HG02885 (cell line): Measurements from ENCODE around the gene NPTX1.
A peak's percentile ranks its signal among the peaks of the same experiment; 100 is the strongest.

Source experiments
- ATAC-seq: cut with Tn5 transposase; IDR thresholded peaks from one replicate; pipeline ENCODE4 v1.9.1; 2021; ENCODE audit warnings: mild to moderate bottlenecking; ENCODE audit not compliant: unreplicated experiment, poor library complexity

NPTX1 gene

DNA sequence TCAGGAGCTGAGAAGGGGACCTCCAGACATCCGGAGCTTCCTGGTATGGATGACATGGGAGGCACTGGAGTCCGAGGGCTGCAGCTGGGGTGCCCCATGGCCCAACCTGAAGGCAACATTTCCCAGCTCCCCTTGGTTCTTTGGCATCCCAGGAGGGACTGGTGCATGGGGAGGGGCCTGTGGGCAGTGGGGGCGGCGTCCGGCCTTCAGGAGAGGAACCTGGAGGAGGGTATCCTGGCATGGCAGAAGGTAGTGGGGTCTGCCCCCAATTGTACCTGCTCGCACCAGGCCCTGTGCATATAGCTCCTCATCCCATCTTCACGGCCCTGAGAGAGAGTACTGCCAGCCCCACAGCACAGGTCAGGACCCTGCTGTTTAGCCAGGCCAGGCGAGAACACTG lies 11.9 kb downstream of the NPTX1 start:
- ATAC-seq = no peak

DNA sequence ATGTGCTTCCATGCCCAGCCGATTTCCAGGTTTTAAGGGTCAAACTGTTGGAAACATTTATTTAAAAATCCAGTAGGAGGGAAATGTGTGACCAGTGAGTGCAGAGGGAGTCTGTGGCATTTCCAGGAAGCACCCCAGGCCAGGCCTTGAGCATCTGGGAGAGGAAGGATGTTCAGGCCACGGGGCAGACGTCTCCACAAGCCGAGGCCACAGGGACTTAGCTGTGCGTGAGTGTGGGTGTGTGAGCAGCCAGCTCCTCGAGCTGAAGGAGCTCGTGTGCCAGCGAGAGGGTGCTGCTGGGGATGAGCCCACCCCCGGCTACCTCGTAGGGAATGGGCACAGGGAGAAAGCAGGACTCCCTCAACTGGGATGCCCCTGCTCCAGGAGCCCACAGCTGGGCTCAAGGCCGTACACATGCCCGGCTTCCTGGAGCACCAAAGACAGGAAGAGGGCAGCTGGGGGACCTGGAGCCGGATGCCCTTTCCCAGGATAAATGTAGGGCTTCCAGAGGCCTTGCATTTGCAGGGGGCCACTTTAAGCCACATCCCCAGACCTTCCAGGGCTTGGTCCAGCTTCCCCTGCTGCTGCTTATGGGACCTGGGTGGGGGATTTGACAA lies 12.5 kb downstream of the NPTX1 start:
- ATAC-seq = no peak

DNA sequence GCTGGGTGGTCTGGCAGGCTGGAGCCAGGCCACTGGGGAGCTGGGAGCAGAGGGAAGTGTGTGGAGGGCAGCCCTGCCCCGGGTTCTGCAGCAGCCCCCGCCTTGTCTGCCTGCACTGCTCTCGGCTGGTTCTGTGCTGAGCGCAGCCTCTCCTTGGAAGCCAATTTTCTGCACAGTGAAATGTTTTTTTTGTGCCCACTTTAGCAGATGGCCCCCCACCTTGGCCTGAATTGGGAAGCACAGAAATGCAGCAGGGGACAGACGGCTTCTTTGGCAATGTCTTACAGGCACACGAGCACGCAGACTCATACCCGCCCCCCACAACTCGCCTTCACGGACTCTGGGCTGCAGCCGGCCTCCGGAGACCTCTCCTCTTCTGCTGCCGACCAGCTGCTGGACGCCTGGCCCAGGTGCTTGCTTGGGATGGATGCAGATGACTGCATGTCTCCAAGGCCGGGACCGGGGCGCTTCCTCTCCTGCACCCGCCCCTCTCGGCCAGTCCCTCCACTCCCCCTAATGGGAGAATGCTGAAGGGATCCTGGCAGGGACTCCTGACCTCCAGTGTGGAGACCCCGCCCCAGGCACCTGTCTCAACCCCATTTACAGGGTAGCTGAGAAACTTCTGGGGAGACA lies 14.8 kb downstream of the NPTX1 start:
- no peak for ATAC-seq

DNA sequence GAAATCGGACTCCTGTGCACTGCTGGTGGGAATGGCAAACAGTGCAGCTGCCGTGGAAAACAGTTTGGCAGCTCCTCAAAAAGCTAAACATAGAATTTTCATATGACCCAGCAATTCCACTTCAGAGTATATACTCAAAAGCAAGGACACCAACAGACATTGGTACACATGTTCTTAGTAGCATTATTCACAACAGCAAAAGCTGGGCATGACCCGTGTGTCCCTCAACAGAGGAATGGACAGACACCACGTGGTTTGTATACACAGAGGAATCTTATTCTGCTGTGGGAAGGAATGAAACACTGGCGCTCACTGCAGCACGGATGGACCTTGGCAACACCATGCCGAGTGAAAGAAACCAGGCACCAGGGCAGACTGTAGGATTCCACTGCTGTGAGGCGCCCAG lies 16.0 kb downstream of the NPTX1 start:
- ATAC-seq = no peak

DNA sequence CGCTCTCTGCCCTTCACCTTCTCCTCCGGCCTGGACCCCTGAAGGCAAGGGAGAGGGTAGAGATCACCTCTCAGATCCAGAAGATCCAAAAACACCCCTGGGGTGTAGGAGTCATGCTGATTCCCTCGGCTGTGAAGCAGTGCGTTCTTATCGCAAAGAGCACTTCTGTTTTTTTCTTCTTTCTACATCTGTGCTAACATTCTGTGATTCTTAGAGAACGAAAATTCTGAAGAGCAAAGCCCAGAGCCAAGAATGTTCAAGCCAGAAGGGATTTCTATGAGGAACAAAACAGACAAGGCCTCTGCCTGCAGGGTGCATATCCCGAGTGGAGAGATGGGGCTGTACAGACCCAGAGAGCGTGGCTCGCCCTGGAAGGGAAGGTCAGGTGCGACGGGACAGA lies 17.2 kb downstream of the NPTX1 start:
- no peak for ATAC-seq

DNA sequence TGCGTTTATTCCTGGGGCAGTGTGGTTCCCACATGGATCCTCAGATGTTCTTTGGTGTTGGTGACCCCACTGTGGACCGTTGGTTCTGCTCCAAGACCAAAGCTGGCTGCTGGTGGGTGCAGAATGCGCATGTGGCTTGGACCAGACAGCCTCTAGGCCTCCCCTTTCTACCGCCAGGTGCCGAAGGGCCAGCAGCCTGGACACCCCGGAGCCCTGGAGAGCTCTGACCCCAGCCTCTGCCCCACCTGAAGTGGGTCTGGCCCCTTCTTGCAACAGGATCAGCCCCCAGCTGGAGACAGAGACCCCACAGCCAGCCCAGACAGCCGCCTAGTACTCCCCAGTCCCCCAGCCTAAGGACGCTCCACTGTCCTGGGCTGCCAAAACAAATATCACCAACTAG lies 18.4 kb downstream of the NPTX1 start:
- no peak for ATAC-seq

DNA sequence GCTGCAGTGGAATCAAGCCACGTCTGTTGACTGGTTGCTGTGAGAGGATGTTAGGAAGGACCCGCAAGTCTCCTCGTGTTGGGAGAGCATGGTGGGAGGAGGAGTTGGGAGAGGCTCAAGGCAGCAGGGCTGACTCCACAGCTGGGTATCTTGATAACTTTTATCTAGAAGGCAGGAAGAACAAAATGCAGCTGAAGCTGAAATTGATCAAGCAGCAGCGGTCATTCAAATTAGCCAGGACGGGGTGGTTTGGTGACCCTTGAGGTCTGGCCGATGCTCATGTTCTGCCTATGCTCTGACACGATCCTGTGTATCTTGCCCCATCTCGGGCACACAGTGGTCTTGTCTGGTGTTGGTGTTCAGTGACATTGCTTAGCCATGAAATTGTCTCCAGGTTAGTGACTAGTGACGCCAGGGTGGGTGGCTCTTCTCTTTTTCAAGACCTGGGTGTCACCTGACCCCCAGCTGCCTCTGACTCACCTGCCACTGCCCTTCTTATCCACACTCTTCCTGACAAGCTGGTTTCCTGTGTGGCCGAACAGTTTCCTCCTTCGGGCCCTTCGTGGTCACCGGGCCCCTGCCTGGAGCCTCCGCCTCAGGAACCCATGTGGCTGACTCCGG lies 19.1 kb downstream of the NPTX1 start:
- ATAC-seq = no peak

DNA sequence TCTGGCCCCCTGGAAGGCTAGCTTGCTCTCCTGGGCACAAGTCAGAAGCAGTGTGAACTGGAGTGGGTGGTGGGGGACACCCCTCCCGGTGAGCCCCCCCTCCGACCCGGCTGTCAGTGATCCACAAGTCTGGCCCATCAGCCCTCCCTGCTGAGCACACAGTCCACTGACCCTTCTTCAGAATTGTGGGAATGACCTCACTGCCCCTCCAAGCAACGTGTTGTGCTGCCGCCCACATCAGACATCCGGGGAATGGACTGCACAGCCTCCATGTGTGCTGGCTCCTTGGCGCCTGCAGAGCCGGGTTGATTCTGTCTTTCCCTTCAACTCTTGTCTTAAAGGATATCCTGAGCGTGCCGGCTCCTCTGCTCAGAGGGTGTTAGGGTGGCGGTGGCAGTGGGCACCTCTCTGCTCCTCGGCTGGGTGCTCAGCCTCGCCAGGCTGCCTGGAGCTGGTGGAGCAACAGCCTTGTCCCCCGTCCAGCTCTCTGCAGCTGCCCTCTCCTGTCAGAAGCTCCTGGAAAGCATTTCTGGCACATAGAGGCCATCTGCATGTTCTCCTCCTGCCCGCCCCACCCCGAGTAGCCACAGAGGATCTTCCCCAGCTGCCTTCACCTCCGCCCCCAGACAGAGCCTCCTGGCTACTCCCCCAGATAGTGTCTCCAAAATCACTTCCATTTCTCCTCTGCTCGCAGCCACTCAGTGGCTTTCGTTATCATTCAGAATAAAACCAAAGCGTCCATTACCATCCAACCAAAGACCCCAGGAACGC lies 19.8 kb downstream of the NPTX1 start:
- ATAC-seq = no peak

DNA sequence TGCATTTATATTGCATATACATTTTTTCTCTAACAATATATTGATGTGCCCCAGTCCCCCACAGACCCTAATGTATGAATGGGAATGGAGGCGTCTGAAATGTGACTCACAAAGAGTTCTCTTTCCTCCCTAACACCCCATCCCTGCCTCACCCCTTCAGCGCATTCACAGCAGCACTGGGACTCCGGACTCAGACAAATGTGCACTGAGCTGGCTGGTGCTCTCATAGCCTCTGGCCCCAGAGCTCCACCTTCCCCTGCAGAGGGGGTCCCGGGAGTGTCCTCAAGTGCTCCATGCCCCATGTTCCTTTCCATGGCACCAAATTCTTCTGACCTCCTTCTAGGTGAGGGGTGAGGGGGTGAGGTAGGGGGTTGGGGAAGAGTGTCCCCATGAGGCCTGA lies 20.6 kb downstream of the NPTX1 start:
- ATAC-seq = no peak

DNA sequence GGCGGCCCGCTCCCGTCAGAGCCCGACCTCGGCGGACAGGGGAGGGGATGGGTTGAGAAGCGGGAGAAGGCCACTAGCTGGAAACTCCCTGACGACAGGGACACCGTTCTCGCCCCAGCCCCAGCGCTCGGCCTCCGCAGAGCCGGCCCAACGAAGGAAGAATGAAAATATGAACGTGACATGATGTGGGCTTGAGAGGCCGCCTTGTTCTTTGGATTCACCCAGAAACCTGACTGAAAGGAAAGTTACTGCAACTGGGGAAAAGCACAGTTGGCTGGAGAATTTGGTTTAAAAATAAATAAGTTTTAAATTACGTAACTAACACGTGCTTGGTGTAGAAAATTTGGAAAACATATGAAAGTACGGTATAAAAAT lies 21.1 kb downstream of the NPTX1 start:
- no peak for ATAC-seq

DNA sequence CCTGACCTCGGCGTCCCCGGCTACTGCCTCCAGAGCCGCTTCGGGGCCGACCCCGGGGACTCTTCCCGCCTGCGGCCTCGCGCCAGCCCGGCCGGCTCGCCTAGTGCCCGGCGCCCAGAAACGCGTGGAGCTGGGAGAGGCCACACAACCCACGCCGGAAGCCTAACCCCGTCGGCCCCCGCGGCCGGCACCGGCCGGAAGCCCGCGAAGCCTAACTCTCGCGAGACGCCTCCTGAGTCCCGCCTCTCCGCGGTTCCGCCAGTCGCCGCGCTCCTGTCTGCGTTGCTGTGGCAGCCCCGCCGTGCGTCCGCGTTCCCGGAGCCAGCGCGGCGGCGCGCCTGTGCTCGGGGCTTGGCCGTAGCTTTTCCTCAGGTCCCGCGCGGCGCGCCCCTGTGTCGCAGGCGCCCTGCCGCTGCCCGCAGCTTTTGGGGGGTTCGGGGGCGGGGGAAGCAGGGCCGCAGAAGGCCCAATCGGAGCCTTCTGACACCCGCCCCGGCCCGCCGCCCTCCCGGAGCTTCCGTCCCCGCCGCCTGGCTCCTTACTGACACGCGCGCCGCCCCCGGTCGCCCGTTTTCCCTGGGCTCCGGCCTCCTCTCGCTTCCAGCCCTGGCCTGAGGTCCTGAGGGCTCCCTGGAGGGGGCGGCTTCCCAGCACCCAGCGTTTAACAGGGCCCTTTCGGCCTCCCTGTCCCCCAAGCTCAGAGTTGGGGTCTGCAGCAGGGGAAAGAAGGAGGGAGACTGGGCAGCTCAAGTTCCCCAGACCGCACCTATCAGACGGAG lies 21.7 kb downstream of the NPTX1 start:
- ATAC-seq = peak; percentile 91

DNA sequence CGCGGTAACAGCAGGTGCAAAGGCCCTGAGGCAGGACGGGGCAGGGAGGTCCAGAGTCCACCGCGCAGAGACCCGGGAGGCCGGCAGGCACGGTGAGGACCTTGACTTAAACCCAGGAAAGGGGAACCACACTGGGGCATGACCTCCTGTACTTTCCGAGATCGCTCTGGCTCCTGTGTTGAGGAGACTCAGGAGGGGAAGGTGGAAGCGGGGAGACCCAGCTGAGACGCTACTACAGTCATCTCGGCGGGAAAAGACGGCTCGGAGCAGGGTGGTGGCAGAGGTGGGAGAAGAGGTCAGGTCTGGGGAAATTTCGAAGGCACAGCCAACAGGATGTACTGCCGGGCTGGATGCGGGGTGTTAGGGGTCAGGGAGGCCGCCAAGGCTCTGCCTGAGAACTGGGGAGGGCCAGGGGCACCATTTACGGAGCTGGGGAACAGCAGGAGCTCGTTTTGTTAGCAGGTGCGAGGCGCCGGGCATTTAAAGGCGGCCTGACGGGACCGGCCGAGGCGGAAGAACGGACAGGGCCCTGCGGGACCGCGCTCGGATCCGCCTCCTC lies 22.3 kb downstream of the NPTX1 start:
- ATAC-seq = peak; percentile 24

DNA sequence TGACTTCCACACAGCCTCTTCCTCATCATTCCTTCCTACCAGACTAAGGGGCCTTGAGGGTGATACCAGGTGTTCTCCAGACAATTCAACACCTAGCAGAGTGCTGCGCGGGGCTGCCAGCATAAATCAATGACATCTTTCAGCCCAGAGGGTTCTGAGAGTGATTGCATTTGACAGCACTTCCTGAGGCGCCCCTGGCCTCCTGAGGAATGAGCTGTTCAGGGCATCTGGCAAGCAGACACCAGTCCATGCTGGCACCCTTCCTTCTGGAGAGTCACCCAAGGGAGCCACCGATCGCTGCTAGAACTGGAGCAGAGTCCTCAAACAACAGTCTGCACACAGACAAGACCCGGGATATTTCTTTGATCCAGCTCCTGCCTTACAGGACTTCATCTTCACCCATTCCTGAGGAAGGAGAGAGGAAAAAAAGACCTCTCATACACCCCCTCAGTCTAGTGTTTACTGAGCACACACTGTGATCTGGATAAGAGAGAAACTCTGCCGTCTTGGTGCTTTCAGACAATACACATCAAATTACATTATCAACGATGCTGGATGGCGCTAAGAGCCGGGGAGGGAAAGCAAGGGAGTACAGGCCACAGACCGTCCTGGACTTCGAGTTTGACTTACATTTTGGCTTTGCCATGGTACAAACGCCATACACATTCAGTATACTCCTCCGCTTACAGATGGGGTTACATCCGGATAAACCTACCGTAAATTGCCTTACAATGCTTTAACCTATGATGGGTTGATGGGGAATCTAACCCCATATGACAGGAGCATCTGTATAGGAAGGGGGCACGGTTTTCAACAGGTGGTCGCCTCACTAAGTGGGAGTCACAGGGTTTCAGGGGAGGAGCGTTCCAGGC lies 23.0 kb downstream of the NPTX1 start:
- no peak for ATAC-seq

DNA sequence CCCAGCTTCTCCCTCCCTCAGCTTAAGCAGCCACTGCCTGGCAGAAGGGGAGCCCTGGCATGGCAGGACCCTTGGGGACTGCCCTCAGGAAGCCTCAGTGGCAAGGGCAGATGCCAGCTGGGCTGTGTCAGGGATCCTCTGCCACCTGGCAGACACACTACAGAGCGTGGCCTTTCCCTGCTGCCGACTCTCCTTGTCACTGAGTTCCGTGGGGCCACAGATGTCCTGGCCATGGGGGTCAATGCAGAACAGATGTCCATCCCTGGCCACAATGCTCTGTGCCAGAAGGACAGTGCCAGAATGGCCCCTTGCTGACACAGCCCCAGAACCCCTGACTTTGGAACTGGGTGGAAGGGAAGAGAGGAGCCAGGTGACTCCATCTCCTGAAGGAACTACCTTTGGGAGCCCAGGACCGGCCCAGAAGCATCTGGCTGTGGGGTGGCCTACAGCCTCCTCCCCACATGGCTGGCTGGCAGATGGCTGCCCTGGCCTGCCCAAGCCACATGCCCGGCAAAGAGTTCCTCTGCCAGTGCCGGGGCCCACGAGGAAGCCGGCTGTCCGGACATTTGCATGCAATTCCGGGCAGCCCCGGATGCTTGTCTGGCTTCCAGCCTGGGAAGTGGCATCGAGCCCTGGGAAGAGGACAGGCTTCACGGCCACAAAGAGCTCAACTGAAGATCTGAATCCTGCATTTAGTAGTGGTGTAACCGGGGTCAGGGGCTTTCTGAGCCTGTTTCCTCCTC lies 24.1 kb downstream of the NPTX1 start:
- no peak for ATAC-seq

DNA sequence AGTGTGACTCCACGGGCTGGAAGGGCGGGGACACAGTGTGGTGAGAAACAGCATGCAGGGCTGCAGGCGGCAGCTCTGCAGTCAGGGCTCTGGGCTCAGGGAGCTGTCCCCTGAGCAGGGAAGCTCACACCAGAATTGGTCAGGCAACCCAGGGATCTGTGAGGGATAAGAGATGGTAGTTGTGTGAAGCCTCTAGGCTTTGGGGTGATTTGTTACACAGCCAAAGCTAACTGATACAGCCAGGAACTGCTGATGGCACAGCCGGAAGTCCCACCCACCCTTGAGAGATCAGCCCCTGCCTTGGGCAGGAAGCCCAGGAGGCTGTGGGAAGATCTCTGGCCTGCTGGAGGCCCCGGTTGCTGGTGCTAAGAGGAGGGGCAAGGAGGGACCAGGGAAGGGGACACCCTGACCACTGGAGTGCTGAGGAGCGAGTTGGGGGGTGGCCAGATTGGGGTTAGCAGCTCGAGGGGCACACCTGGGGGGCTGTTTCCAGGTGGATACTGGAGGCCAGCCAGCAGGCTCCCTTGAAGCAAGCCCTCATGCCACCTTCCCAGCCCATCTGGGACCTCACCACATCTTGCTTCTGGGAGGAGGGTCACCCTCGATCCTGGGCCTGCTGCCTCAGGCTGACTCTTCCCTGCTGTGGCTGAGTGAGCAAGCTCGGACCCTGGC lies 25.2 kb downstream of the NPTX1 start:
- no peak for ATAC-seq

DNA sequence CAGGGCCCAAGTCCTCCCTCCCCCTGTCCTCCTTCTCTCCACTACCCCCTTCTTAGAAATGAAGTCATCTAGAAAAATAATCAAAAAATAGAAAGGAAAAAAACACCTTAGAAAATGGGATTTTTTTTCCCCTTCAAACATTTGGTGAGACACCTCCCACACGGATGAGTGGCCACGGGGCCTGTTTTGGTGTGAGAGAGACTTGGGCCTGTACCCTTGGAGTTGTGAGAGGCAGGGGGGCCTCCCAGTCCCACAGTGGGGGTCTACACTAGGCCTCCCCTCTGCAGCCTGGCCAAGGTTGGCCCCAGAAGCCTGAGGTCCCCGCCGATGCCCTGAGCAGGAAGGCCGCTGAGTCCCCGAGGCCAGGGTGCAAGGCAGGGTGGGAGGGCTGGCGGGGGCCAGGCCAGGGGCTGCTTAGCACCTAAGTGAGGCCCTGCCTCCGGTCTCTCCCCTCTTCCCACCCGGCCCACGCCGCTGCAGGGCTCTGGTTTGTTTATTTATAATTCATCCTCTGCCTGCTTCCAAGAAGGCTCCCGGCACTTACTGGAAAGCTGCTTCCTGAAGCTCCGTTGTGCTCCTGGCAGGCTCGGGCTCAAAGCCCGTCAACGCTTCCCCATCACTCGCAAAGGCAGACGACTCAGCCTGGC lies 26.4 kb downstream of the NPTX1 start:
- no peak for ATAC-seq

DNA sequence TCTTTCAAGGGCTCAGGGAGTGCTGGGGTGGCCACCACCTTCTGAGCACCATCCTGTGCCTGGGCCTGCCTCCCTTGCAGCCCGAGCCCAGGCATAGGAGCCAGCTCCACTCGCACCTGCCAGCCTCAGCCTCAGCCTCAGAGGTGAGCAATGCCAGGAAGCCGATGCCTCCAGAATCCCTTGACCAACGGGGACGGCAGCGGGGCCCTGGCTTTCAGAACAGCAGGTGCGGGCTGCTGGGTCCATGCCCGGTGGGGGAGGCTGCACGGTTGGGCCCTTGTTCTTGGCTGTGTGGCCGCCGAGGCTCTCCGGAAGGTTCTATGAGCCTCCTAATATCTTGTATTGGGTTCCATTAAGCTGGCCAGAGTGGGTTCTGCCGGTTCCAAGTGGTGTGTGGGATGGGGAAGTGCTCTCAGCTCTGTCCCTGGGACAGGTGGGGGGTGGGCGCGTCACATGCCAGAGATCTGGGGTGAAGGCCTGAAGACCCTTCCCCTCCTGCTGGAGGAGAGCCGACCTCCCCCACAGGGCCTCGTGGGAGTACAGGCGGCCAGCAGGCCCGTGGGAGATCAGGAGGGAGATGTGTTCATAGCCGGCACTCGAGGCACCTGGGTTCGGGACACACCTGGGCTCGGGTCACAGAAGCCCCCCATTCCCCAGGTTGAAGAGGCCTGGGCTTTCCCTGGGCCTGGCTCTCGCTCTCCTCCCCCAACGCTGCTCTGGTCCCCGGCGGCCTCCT lies 27.0 kb downstream of the NPTX1 start:
- ATAC-seq = no peak
